ENCODE results near the gene GLO1.

Gene GLO1

GRCh38 chr6:38730140-38730862, 27.4 kb upstream of the GLO1 start:
- H3K4me3 ChIP-seq (ENCODE audit: low read length): no peak overlapping the region
- H3K4me1 ChIP-seq (ENCODE audit: low read length): peaks cover 13% of the 10 kb centered on the region
- DNase-seq: no peak
- H3K79me2 ChIP-seq (ENCODE audit: low read length): no peaks in the 10 kb centered on the region
- no peaks in the 10 kb centered on the region for H3K9me3 ChIP-seq (replicated peaks; ENCODE audit: insufficient read depth, low read length)
- H3K9ac ChIP-seq (ENCODE audit: low read length): no peak overlapping the region
- H3K27me3 ChIP-seq (replicated peaks; ENCODE audit: insufficient read depth, low read length): no peaks in the 10 kb centered on the region
- H3K9me2 ChIP-seq (replicated peaks; ENCODE audit: insufficient read depth, low read length): no peaks in the 10 kb centered on the region
- H3F3A ChIP-seq (ENCODE audit: insufficient read depth, low read length): 0 out of 2 replicates have a peak, but pooled peaks cover 5% of the 10 kb centered on the region
- H4K20me1 ChIP-seq (ENCODE audit: insufficient read depth, low read length): no peaks in the 10 kb centered on the region
- H3K36me3 ChIP-seq (replicated peaks; ENCODE audit: insufficient read depth, low read length): no peaks in the 10 kb centered on the region
- TF ChIP-seq CTCF (IDR thresholded peaks at IDR 0.05; ENCODE audit: low read length) (no peak), EZH2phosphoT487 (IDR thresholded peaks at IDR 0.05; ENCODE audit: low read length) (no peak), EZH2 (optimal IDR thresholded peaks at IDR 0.05; ENCODE audit: low read depth, low read length) (no peak)
- no peak overlapping the region for H3K27ac ChIP-seq (ENCODE audit: low read length)
- no peak overlapping the region for H2AFZ ChIP-seq (ENCODE audit: low read length)
- H3K4me2 ChIP-seq (ENCODE audit: low read depth, low read length): no peak overlapping the region

GRCh38 chr6:38728203-38728602, 25.3 kb upstream of the GLO1 start:
- Histone ChIP-seq H3K27ac (ENCODE audit: low read length) (no peak overlapping the region), H3K79me2 (ENCODE audit: low read length) (no peaks in the 10 kb centered on the region), H3K4me3 (ENCODE audit: low read length) (no peak overlapping the region), H2AFZ (ENCODE audit: low read length) (no peak overlapping the region), H3K4me2 (ENCODE audit: low read depth, low read length) (no peak overlapping the region), H3K9ac (ENCODE audit: low read length) (no peak overlapping the region), H4K20me1 (ENCODE audit: insufficient read depth, low read length) (no peaks in the 10 kb centered on the region), H3K9me3 (replicated peaks; ENCODE audit: insufficient read depth, low read length) (no peaks in the 10 kb centered on the region), H3K9me2 (replicated peaks; ENCODE audit: insufficient read depth, low read length) (no peaks in the 10 kb centered on the region), H3K36me3 (replicated peaks; ENCODE audit: insufficient read depth, low read length) (no peaks in the 10 kb centered on the region), H3K27me3 (replicated peaks; ENCODE audit: insufficient read depth, low read length) (no peaks in the 10 kb centered on the region), H3F3A (ENCODE audit: insufficient read depth, low read length) (0 out of 2 replicates have a peak, but pooled peaks cover 5% of the 10 kb centered on the region), H3K4me1 (ENCODE audit: low read length) (peaks cover 14% of the 10 kb centered on the region)
- TF ChIP-seq EZH2phosphoT487 (IDR thresholded peaks at IDR 0.05; ENCODE audit: low read length) (no peak), EZH2 (optimal IDR thresholded peaks at IDR 0.05; ENCODE audit: low read depth, low read length) (no peak)
- no peak for DNase-seq

GRCh38 chr6:38725414-38726183, 22.7 kb upstream of the GLO1 start:
- DNase-seq: peak; percentile 59
- peak overlapping the region; percentile 17 for H3K4me2 ChIP-seq (ENCODE audit: low read depth, low read length)
- H3K79me2 ChIP-seq (ENCODE audit: low read length): no peaks in the 10 kb centered on the region
- no peaks in the 10 kb centered on the region for H3K36me3 ChIP-seq (replicated peaks; ENCODE audit: insufficient read depth, low read length)
- peak overlapping the region; percentile 2; the same call in 1 of the 2 replicates for H3K27ac ChIP-seq (ENCODE audit: low read length)
- no peaks in the 10 kb centered on the region for H3K9me2 ChIP-seq (replicated peaks; ENCODE audit: insufficient read depth, low read length)
- H3F3A ChIP-seq (ENCODE audit: insufficient read depth, low read length): 0 out of 2 replicates have a peak, but pooled peaks cover 5% of the 10 kb centered on the region
- H3K4me1 ChIP-seq (ENCODE audit: low read length): peaks cover 14% of the 10 kb centered on the region
- H3K4me3 ChIP-seq (ENCODE audit: low read length): no peak overlapping the region
- no peaks in the 10 kb centered on the region for H3K9me3 ChIP-seq (replicated peaks; ENCODE audit: insufficient read depth, low read length)
- H3K9ac ChIP-seq (ENCODE audit: low read length): no peak overlapping the region
- H4K20me1 ChIP-seq (ENCODE audit: insufficient read depth, low read length): no peaks in the 10 kb centered on the region
- no peak overlapping the region for H2AFZ ChIP-seq (ENCODE audit: low read length)
- no peaks in the 10 kb centered on the region for H3K27me3 ChIP-seq (replicated peaks; ENCODE audit: insufficient read depth, low read length)
- no peak for TF ChIP-seq CTCF (IDR thresholded peaks at IDR 0.05; ENCODE audit: low read length)
- no peak for TF ChIP-seq EZH2 (optimal IDR thresholded peaks at IDR 0.05; ENCODE audit: low read depth, low read length)
- TF ChIP-seq EZH2phosphoT487 (IDR thresholded peaks at IDR 0.05; ENCODE audit: low read length): no peak
